SJCRH30 (cell line): Measurements from ENCODE around the gene C15orf40. TPM values are rescaled to one million over a fixed set of nuclear protein-coding genes. Genes with fewer than 3 reads are reported as not detected.

ENCODE experiments used
- DNase-seq, 2 experiments: peaks; one replicate each; pipeline ENCODE4 v3.0.0-alpha.2; 2015 to 2020
- H3K27ac ChIP-seq: fragments of 250-450 bp; sonication (Bioruptor Pico); 2 replicates; pipeline ENCODE4 v1.5.1; 2020; ENCODE audit warnings: mild to moderate bottlenecking, moderate library complexity
- H3K27me3 ChIP-seq: fragments of 250-450 bp; sonication (Bioruptor Pico); 2 replicates; pipeline ENCODE4 v1.5.1; 2020; ENCODE audit warnings: mild to moderate bottlenecking, moderate library complexity
- H3K36me3 ChIP-seq: fragments of 250-450 bp; sonication (Bioruptor Pico); 2 replicates; pipeline ENCODE4 v1.5.1; 2020; ENCODE audit warnings: mild to moderate bottlenecking, moderate library complexity
- H3K4me1 ChIP-seq: fragments of 250-450 bp; sonication (Bioruptor Pico); 2 replicates; pipeline ENCODE4 v1.5.1; 2020; ENCODE audit warnings: mild to moderate bottlenecking, moderate library complexity
- H3K4me3 ChIP-seq: fragments of 250-450 bp; sonication (Bioruptor Pico); 2 replicates; pipeline ENCODE4 v1.5.1; 2020; ENCODE audit warnings: mild to moderate bottlenecking, moderate library complexity
- H3K9me3 ChIP-seq: fragments of 250-450 bp; sonication (Bioruptor Pico); replicated peaks from 2 replicates; pipeline ENCODE4 v1.5.1; 2020; ENCODE audit warnings: mild to moderate bottlenecking, moderate library complexity
- total RNA-seq: library from RNA; depleted of rRNA; stranded (reverse); fragments of >200 nt; shearing (Covaris generic); gene quantifications from 2 replicates; pipeline ENCODE4 v1.2.3, GENCODE V29; 2014

The C15orf40 gene
- total RNA-seq, 1 experiment from 2014 or later, result 12.3 TPM

- no peak overlapping the region for H3K4me3 ChIP-seq
- no peaks in the 10 kb centered on the region for H3K4me1 ChIP-seq
- no peaks in the 10 kb centered on the region for H3K36me3 ChIP-seq
These were observed 34.4 kb downstream of the C15orf40 start for GRCh38 chr15:82977076-82977475.

GRCh38 chr15:82972990-82973389 lies 38.4 kb downstream of the C15orf40 start:
- H3K4me1 ChIP-seq, result peaks cover 2% of the 10 kb centered on the region; the same call in 1 of the 2 replicates
- no peak overlapping the region for H3K27ac ChIP-seq
- no peaks in the 10 kb centered on the region for H3K36me3 ChIP-seq
- no peaks in the 10 kb centered on the region for H3K27me3 ChIP-seq
- no peaks in the 10 kb centered on the region for H3K9me3 ChIP-seq
- no peak for DNase-seq
- H3K4me3 ChIP-seq, result no peak overlapping the region

More at GRCh38 chr15:82977076-82977475, 34.4 kb downstream of the C15orf40 start:
- H3K27me3 ChIP-seq, result no peaks in the 10 kb centered on the region
- no peaks in the 10 kb centered on the region for H3K9me3 ChIP-seq
- H3K27ac ChIP-seq, result no peak overlapping the region
- DNase-seq, result no peak

GRCh38 chr15:82971218-82971984 lies 40.0 kb downstream of the C15orf40 start:
- no peak overlapping the region for H3K4me3 ChIP-seq
- no peaks in the 10 kb centered on the region for H3K36me3 ChIP-seq
- DNase-seq, result no peak
- no peaks in the 10 kb centered on the region for H3K27me3 ChIP-seq
- H3K9me3 ChIP-seq, result no peaks in the 10 kb centered on the region
- H3K4me1 ChIP-seq, result peaks cover 2% of the 10 kb centered on the region; the same call in 1 of the 2 replicates
- no peak overlapping the region for H3K27ac ChIP-seq

GRCh38 chr15:82970696-82971095 lies 40.7 kb downstream of the C15orf40 start:
- Histone ChIP-seq H3K4me3 (no peak overlapping the region), H3K9me3 (no peaks in the 10 kb centered on the region), H3K36me3 (no peaks in the 10 kb centered on the region), H3K4me1 (peaks cover 2% of the 10 kb centered on the region; the same call in 1 of the 2 replicates), H3K27ac (no peak overlapping the region), H3K27me3 (no peaks in the 10 kb centered on the region)
- no peak for DNase-seq

GRCh38 chr15:82970078-82970686 lies 41.3 kb downstream of the C15orf40 start:
- Histone ChIP-seq H3K4me1 (peaks cover 2% of the 10 kb centered on the region; the same call in 1 of the 2 replicates), H3K9me3 (no peaks in the 10 kb centered on the region), H3K27me3 (no peaks in the 10 kb centered on the region), H3K4me3 (no peak overlapping the region), H3K36me3 (no peaks in the 10 kb centered on the region), H3K27ac (no peak overlapping the region)
- no peak for DNase-seq

- DNase-seq, result no peak
These were observed 42.1 kb downstream of the C15orf40 start for GRCh38 chr15:82969353-82969752.

GRCh38 chr15:82968066-82968465 lies 43.4 kb downstream of the C15orf40 start:
- Histone ChIP-seq H3K9me3 (no peaks in the 10 kb centered on the region), H3K27me3 (no peaks in the 10 kb centered on the region), H3K36me3 (no peaks in the 10 kb centered on the region), H3K4me3 (no peak overlapping the region), H3K27ac (no peak overlapping the region), H3K4me1 (peaks cover 2% of the 10 kb centered on the region; the same call in 1 of the 2 replicates)
- DNase-seq, result no peak

More at GRCh38 chr15:82969353-82969752, 42.1 kb downstream of the C15orf40 start:
- no peaks in the 10 kb centered on the region for H3K9me3 ChIP-seq
- H3K27ac ChIP-seq, result no peak overlapping the region
- peaks cover 2% of the 10 kb centered on the region; the same call in 1 of the 2 replicates for H3K4me1 ChIP-seq
- H3K4me3 ChIP-seq, result no peak overlapping the region
- H3K36me3 ChIP-seq, result no peaks in the 10 kb centered on the region
- no peaks in the 10 kb centered on the region for H3K27me3 ChIP-seq

- no peak for DNase-seq
- Histone ChIP-seq H3K4me3 (no peak overlapping the region), H3K4me1 (peaks cover 2% of the 10 kb centered on the region; the same call in 1 of the 2 replicates), H3K9me3 (no peaks in the 10 kb centered on the region), H3K36me3 (no peaks in the 10 kb centered on the region), H3K27me3 (no peaks in the 10 kb centered on the region), H3K27ac (no peak overlapping the region)
These were observed 44.8 kb downstream of the C15orf40 start for GRCh38 chr15:82966671-82967071.

GRCh38 chr15:82964890-82965289 lies 46.5 kb downstream of the C15orf40 start:
- Histone ChIP-seq H3K27me3 (no peaks in the 10 kb centered on the region), H3K4me3 (no peak overlapping the region), H3K27ac (no peak overlapping the region), H3K36me3 (no peaks in the 10 kb centered on the region), H3K4me1 (no peaks in the 10 kb centered on the region; the same call in 1 of the 2 replicates), H3K9me3 (no peaks in the 10 kb centered on the region)
- DNase-seq, result no peak

- H3K27me3 ChIP-seq, result no peaks in the 10 kb centered on the region
- no peaks in the 10 kb centered on the region for H3K4me1 ChIP-seq
- DNase-seq, result no peak
- H3K36me3 ChIP-seq, result no peaks in the 10 kb centered on the region
- no peak overlapping the region for H3K4me3 ChIP-seq
- H3K27ac ChIP-seq, result no peak overlapping the region
- H3K9me3 ChIP-seq, result no peaks in the 10 kb centered on the region
These were observed 47.7 kb downstream of the C15orf40 start for GRCh38 chr15:82963471-82964341.

GRCh38 chr15:82960766-82961165 lies 50.7 kb downstream of the C15orf40 start:
- H3K27ac ChIP-seq, result no peak overlapping the region
- H3K9me3 ChIP-seq, result no peaks in the 10 kb centered on the region
- DNase-seq, result no peak
- H3K27me3 ChIP-seq, result no peaks in the 10 kb centered on the region
- no peaks in the 10 kb centered on the region for H3K4me1 ChIP-seq
- H3K36me3 ChIP-seq, result no peaks in the 10 kb centered on the region
- H3K4me3 ChIP-seq, result no peak overlapping the region

- no peaks in the 10 kb centered on the region for H3K36me3 ChIP-seq
- H3K27ac ChIP-seq, result no peak overlapping the region
- H3K4me3 ChIP-seq, result no peak overlapping the region
- no peaks in the 10 kb centered on the region for H3K4me1 ChIP-seq
- DNase-seq, result no peak
- H3K27me3 ChIP-seq, result no peaks in the 10 kb centered on the region
- H3K9me3 ChIP-seq, result no peaks in the 10 kb centered on the region
These were observed 52.0 kb downstream of the C15orf40 start for GRCh38 chr15:82959423-82959822.

- Histone ChIP-seq H3K27me3 (no peaks in the 10 kb centered on the region), H3K4me1 (no peaks in the 10 kb centered on the region), H3K27ac (no peak overlapping the region), H3K4me3 (no peak overlapping the region), H3K36me3 (no peaks in the 10 kb centered on the region), H3K9me3 (no peaks in the 10 kb centered on the region)
- DNase-seq, result no peak
These were observed 52.8 kb downstream of the C15orf40 start for GRCh38 chr15:82958638-82959037.

GRCh38 chr15:82952158-82953081 lies 59.0 kb downstream of the C15orf40 start, which contains the start of gene HOMER2:
Gene HOMER2 (minus strand): TSS chr15:82952720. CDS start chr15:82952535, 185 bp downstream.
- peak; percentile 17 to 33 for DNase-seq
- no peaks in the 10 kb centered on the region for H3K9me3 ChIP-seq
- peaks cover 4% of the 10 kb centered on the region for H3K27me3 ChIP-seq
- no peak within 1 kb of the TSS for H3K27ac ChIP-seq
- H3K4me3 ChIP-seq, result peak within 1 kb of the TSS; percentile 64
- H3K4me1 ChIP-seq, result no peaks in the 10 kb centered on the region
- no peaks in the 10 kb centered on the region for H3K36me3 ChIP-seq
